Esophagus muscularis mucosa (tissue), 4 donors: ENCODE data around the gene PDE3A.

Experiments used
- EP300 ChIP-seq: sonication (generic); formaldehyde crosslinking; IDR thresholded peaks from one replicate; pipeline ENCODE4 v1.6.1; 2017; ENCODE audit warnings: antibody characterized with exemption
- POLR2A ChIP-seq: fragments of 450-650 bp; IDR thresholded peaks from one replicate; pipeline ENCODE4 v1.6.1; 2017; ENCODE audit warnings: antibody characterized with exemption, moderate library complexity, mild to moderate bottlenecking, low read depth
- POLR2AphosphoS5 ChIP-seq, 2 donors: sonication (generic); formaldehyde crosslinking; IDR thresholded peaks; one replicate each; pipeline ENCODE4 v1.6.1; 2017; ENCODE audit warnings: antibody characterized with exemption in 2 of 2
- TF ChIP-seq, protein P1 (sequence below), 3 experiments: fragments of 200-600 bp in 2 of 3; fragments of 450-650 bp in 1 of 3; sonication (generic) in 2 of 3; IDR thresholded peaks; one replicate each; pipeline ENCODE4 v1.5.1; 2017 to 2019; ENCODE audit warnings: antibody characterized with exemption in 3 of 3, mild to moderate bottlenecking in 2 of 3, moderate library complexity in 1 of 3

DNA sequence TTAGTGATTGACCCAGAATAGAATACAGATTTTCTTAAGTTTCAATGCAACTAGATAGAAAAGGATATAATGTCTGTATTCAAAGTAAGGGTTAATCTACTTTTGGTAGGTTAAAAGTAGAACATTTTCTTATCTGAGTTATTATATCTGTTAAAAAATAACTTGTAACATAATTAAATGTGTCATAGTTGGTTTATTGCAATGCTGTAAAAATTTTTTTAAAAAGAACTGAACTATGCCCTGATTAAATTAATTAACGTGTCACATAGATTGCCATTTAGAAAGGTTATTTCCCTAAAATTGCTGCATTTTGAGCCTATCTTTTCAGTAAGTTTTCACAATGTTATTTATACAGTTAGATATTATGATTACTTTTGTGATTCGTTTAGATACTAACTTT lies 89.2 kb downstream of the PDE3A start:
- TF ChIP-seq, protein P1, sequence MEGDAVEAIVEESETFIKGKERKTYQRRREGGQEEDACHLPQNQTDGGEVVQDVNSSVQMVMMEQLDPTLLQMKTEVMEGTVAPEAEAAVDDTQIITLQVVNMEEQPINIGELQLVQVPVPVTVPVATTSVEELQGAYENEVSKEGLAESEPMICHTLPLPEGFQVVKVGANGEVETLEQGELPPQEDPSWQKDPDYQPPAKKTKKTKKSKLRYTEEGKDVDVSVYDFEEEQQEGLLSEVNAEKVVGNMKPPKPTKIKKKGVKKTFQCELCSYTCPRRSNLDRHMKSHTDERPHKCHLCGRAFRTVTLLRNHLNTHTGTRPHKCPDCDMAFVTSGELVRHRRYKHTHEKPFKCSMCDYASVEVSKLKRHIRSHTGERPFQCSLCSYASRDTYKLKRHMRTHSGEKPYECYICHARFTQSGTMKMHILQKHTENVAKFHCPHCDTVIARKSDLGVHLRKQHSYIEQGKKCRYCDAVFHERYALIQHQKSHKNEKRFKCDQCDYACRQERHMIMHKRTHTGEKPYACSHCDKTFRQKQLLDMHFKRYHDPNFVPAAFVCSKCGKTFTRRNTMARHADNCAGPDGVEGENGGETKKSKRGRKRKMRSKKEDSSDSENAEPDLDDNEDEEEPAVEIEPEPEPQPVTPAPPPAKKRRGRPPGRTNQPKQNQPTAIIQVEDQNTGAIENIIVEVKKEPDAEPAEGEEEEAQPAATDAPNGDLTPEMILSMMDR (IDR thresholded peaks at IDR 0.05), result no peak
- no peak for TF ChIP-seq POLR2AphosphoS5 (IDR thresholded peaks at IDR 0.05)
- TF ChIP-seq EP300, result no peak
- TF ChIP-seq POLR2A, result no peak
